OCI-LY1 (cell line): Measurements from ENCODE around the gene OLFM2.

ENCODE experiments used
- H2AFZ ChIP-seq: fragments of 200-600 bp; sonication (generic), shearing (Covaris generic); 2 replicates; pipeline ENCODE4 v1.6.0; 2014; ENCODE audit warnings: antibody characterized with exemption, mild to moderate bottlenecking, low read length
- H3F3A ChIP-seq: fragments of 200-600 bp; sonication (generic), shearing (Covaris generic); 2 replicates; pipeline ENCODE4 v1.6.0; 2014; ENCODE audit warnings: mild to moderate bottlenecking, antibody characterized with exemption, low read length, moderate library complexity; ENCODE audit not compliant: insufficient read depth
- H3K27ac ChIP-seq: fragments of 200-600 bp; sonication (generic); 2 replicates; pipeline ENCODE4 v1.5.1; 2014; ENCODE audit warnings: low read length, mixed run types, mild to moderate bottlenecking, low read depth; ENCODE audit not compliant: poor library complexity, severe bottlenecking
- H3K27me3 ChIP-seq: fragments of 200-600 bp; sonication (generic); 2 replicates; pipeline ENCODE4 v1.6.0; 2014; ENCODE audit warnings: antibody characterized with exemption, mild to moderate bottlenecking, low read length, moderate library complexity; ENCODE audit not compliant: insufficient read depth
- H3K36me3 ChIP-seq: fragments of 200-600 bp; sonication (generic); 2 replicates; pipeline ENCODE4 v1.6.1; 2014; ENCODE audit warnings: mild to moderate bottlenecking, antibody characterized with exemption, low read length, moderate library complexity, mixed read lengths; ENCODE audit not compliant: insufficient read depth
- H3K4me1 ChIP-seq: fragments of 200-600 bp; sonication (generic); 2 replicates; pipeline ENCODE4 v1.5.1; 2014; ENCODE audit warnings: mild to moderate bottlenecking, low read length, moderate library complexity; ENCODE audit not compliant: insufficient read depth, severe bottlenecking
- H3K4me2 ChIP-seq: fragments of 200-600 bp; sonication (generic), shearing (Covaris generic); 2 replicates; pipeline ENCODE4 v1.6.1; 2014; ENCODE audit warnings: low read length
- H3K4me3 ChIP-seq: fragments of 200-600 bp; sonication (generic); 2 replicates; pipeline ENCODE4 v1.5.1; 2014; ENCODE audit warnings: low read length, low read depth, mild to moderate bottlenecking, mixed read lengths; ENCODE audit not compliant: poor library complexity, severe bottlenecking
- H3K79me2 ChIP-seq: fragments of 200-600 bp; shearing (Covaris generic); 2 replicates; pipeline ENCODE4 v1.6.1; 2016; ENCODE audit warnings: mixed run types, low read length, mixed read lengths; ENCODE audit not compliant: insufficient read depth
- H3K9ac ChIP-seq: fragments of 200-600 bp; sonication (generic), shearing (Covaris generic); 2 replicates; pipeline ENCODE4 v1.6.1; 2014; ENCODE audit warnings: mild to moderate bottlenecking, low read length, mixed read lengths
- H3K9me2 ChIP-seq: fragments of 200-600 bp; sonication (generic), shearing (Covaris generic); 2 replicates; pipeline ENCODE4 v1.6.1; 2014; ENCODE audit warnings: low read depth, mild to moderate bottlenecking, low read length, mixed read lengths
- H3K9me3 ChIP-seq: fragments of 200-600 bp; shearing (Covaris generic); 2 replicates; pipeline ENCODE4 v1.6.1; 2014; ENCODE audit warnings: low read length, mixed read lengths
- H4K20me1 ChIP-seq: fragments of 200-600 bp; sonication (generic), shearing (Covaris generic); 2 replicates; pipeline ENCODE4 v1.6.0; 2016; ENCODE audit warnings: mild to moderate bottlenecking, low read length; ENCODE audit not compliant: insufficient read depth
- CTCF ChIP-seq: fragments of 200-600 bp; sonication (generic), shearing (Covaris generic); IDR thresholded peaks from 2 replicates; pipeline ENCODE4 v1.5.1; 2017; ENCODE audit warnings: mild to moderate bottlenecking, antibody characterized with exemption, low read length, moderate library complexity, mixed read lengths
- EZH2 ChIP-seq: fragments of 200-600 bp; sonication (generic), shearing (Covaris generic); IDR thresholded peaks from 2 replicates; pipeline ENCODE4 v1.8.0; 2017; ENCODE audit warnings: borderline replicate concordance, mixed run types, mild to moderate bottlenecking, antibody characterized with exemption, low read length, moderate library complexity, mixed read lengths

OLFM2 gene

GRCh38 chr19:9836021-9836420, 100.3 kb downstream of the OLFM2 start:
- Histone ChIP-seq H2AFZ (no peak overlapping the region), H3K27me3 (no peaks in the 10 kb centered on the region), H4K20me1 (no peaks in the 10 kb centered on the region), H3K27ac (no peak overlapping the region), H3F3A (no peaks in the 10 kb centered on the region), H3K36me3 (peaks cover 27% of the 10 kb centered on the region), H3K9me2 (no peaks in the 10 kb centered on the region), H3K4me2 (peak overlapping the region; percentile 84), H3K9me3 (no peaks in the 10 kb centered on the region), H3K4me1 (peaks cover 13% of the 10 kb centered on the region), H3K79me2 (peaks cover 11% of the 10 kb centered on the region), H3K9ac (peak overlapping the region; percentile 84), H3K4me3 (peak overlapping the region; percentile 91)
- TF ChIP-seq CTCF (no peak), EZH2 (no peak)

GRCh38 chr19:9835507-9835949, 100.8 kb downstream of the OLFM2 start:
- no peaks in the 10 kb centered on the region for H3K27me3 ChIP-seq
- no peaks in the 10 kb centered on the region for H3K9me3 ChIP-seq
- H4K20me1 ChIP-seq, result no peaks in the 10 kb centered on the region
- H3F3A ChIP-seq, result no peaks in the 10 kb centered on the region
- H3K4me3 ChIP-seq, result peak overlapping the region; percentile 91
- no peaks in the 10 kb centered on the region for H3K9me2 ChIP-seq
- peak overlapping the region; percentile 84 for H3K9ac ChIP-seq
- H3K4me2 ChIP-seq, result peak overlapping the region; percentile 84
- H3K4me1 ChIP-seq, result peaks cover 13% of the 10 kb centered on the region
- H3K27ac ChIP-seq, result no peak overlapping the region
- peaks cover 11% of the 10 kb centered on the region for H3K79me2 ChIP-seq
- TF ChIP-seq CTCF (no peak), EZH2 (no peak)
- H2AFZ ChIP-seq, result no peak overlapping the region
- peaks cover 22% of the 10 kb centered on the region for H3K36me3 ChIP-seq

GRCh38 chr19:9834726-9835506, 101.4 kb downstream of the OLFM2 start, which contains the start of gene PIN1:
PIN1 (plus strand) TSS chr19:9835318; CDS start chr19:9835345, 27 bp downstream.
- Histone ChIP-seq H3K36me3 (peaks cover 21% of the 10 kb centered on the region), H3K79me2 (peaks cover 11% of the 10 kb centered on the region), H3K27ac (no peak within 1 kb of the TSS)

More at GRCh38 chr19:9834726-9835506, 101.4 kb downstream of the OLFM2 start, which contains the start of gene PIN1:
- Histone ChIP-seq H2AFZ (no peak within 1 kb of the TSS), H4K20me1 (no peaks in the 10 kb centered on the region), H3K27me3 (no peaks in the 10 kb centered on the region), H3K9ac (peak within 1 kb of the TSS; percentile 84), H3K4me3 (peak within 1 kb of the TSS; percentile 91), H3K4me1 (peaks cover 13% of the 10 kb centered on the region), H3F3A (no peaks in the 10 kb centered on the region), H3K9me2 (no peaks in the 10 kb centered on the region), H3K9me3 (no peaks in the 10 kb centered on the region), H3K4me2 (peak within 1 kb of the TSS; percentile 84)
- TF ChIP-seq CTCF (peak; percentile 32; the same call in 1 of the 2 replicates), EZH2 (no peak)
